ENCODE measurements around the gene GINS2.

Gene GINS2

GRCh38 chr16:85640254-85640558 is 48.5 kb downstream of the GINS2 start:
- DNase-seq (ENCODE audit: low spot score), result no peak

GRCh38 chr16:85639529-85640253 is 49.1 kb downstream of the GINS2 start:
- no peak for DNase-seq (ENCODE audit: low spot score)

GRCh38 chr16:85638695-85639409 is 49.9 kb downstream of the GINS2 start:
- DNase-seq (ENCODE audit: low spot score), result no peak

- no peak for DNase-seq (ENCODE audit: low spot score)
These were observed 50.7 kb downstream of the GINS2 start for GRCh38 chr16:85637808-85638647.

GRCh38 chr16:85637061-85637807 is 51.5 kb downstream of the GINS2 start:
- DNase-seq (ENCODE audit: low spot score), result no peak

DNA sequence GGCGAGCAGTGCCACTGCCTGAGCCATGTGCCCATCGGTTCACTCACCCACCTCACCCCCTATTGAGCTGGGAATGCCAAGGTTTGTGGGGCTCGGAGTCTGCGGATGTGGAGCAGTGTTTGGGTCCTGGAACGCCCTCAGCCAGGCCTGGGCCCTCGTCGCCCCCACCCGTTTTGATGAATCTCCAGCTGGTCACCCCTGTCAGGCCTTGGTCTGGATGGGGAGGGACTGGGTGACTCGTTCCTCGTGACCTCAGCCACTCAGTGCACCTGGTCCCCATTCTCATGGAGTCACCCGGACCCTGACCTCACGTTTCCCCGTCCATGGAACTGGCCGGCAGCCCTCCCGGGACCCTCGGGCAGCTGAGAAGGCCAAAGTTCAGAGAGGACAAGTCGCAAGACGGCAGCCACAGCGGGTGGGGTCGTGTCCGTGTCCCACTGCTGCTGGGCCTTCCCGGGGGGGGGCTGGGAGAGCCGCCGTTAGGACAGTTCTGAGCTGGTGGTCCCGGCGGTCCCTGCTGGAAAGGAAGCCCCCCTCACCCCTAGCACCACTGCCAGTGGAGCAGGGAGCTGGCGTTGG is 52.4 kb downstream of the GINS2 start:
- no peak for DNase-seq (ENCODE audit: low spot score)

GRCh38 chr16:85635545-85636140 is 53.1 kb downstream of the GINS2 start:
- no peak for DNase-seq (ENCODE audit: low spot score)

- DNase-seq (ENCODE audit: low spot score), result no peak
These were observed 53.8 kb downstream of the GINS2 start for GRCh38 chr16:85634747-85635544.

GRCh38 chr16:85633888-85634287 is 54.9 kb downstream of the GINS2 start:
- no peak for DNase-seq (ENCODE audit: low spot score)

DNA sequence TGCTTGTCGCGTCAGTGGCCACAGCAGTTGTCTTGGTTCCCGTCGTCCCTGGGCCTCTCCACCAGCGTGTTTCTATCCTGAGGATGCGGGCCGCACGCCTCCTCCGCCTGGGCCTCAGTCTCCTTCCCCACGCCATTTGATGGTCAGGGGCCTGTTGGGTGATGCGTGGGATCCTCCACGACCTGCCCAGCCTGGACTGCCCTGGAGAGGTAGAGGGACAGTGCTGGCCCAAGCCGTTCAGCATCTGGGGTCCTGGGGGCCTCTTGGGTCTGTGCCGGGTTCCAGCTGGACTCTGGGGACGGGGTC is 55.4 kb downstream of the GINS2 start:
- DNase-seq (ENCODE audit: low spot score), result no peak

DNA sequence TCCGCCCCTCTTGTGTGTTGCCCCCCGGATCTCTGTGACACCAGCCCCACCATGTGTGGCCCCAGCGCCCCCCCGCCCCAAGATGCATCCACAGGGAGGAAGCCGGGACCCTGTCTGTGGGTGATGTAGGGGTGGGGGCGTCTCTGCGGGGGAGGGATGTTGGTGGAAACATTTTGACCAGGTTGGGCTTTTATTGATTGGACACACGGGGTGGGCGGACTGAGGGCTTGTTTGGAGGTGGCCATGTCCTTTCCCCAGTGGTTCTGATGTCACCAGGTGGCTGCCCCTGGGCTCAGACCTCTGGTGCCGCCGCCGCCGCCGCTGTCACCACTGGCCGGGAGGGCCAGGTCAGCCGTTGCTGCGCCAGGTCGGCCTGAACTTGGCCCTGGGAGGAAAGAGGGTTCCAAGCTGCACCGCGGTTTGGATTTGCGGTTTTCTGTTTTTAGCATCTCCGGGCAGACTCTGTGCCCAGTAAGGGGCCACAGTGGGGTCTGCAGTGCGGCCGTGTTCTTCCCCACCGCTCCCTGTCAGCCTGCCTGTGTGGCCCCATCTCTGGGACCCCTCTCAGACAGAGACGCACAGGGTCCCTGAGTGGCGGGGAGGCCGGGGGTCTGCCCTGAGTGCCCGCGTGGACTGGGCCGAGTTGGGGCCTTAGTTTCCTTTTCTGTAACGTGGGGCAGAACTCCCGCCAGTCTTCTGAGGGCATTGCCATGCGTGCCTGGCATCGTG is 55.9 kb downstream of the GINS2 start:
- DNase-seq (ENCODE audit: low spot score), result no peak

GRCh38 chr16:85631802-85632393 is 56.9 kb downstream of the GINS2 start:
- no peak for DNase-seq (ENCODE audit: low spot score)

DNA sequence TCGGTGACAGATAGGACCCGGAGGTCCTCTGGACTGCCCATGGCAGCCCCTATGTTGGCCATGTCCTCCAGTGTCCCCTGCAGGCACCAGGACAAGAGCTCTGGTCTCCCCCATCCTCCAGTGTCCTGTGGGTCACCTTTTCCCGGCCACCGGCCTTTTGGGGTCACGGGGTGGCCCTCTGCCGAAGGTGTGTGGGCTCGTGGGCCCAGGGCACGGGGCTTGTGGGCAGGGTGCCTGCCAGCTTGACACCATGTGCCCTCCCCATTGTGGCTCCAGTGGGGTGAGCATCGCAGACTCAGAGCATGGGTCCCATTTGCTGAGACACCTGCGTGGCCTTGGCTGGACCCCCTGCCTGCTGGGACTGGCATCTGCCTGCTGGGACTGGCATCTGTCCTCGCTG is 57.5 kb downstream of the GINS2 start:
- no peak for DNase-seq (ENCODE audit: low spot score)

- DNase-seq (ENCODE audit: low spot score), result no peak
These were observed 58.9 kb downstream of the GINS2 start for GRCh38 chr16:85629853-85630252.

- no peak for DNase-seq (ENCODE audit: low spot score)
These were observed 59.4 kb downstream of the GINS2 start for GRCh38 chr16:85629326-85629725.

DNA sequence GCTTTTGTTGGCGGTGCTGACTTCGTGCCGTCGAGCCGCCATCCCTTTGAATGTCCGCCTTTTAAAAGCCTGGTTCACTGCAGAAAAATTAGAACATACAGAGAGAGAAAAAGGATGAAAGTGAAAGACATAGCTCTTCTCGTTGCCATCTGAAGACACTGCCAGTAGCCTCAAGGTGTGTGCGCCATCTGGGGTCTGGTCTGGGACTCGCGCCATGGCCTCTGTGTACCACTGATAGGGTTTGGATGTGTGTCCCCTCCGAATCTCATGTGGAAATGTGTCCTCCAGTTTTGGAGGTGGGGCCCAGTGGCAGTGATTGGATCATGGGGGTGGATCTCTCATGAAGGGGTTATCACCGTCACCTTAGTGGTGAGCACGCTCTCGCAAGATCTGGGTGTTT is 60.1 kb downstream of the GINS2 start:
- no peak for DNase-seq (ENCODE audit: low spot score)

GRCh38 chr16:85628265-85628556 is 60.5 kb downstream of the GINS2 start:
- DNase-seq (ENCODE audit: low spot score), result no peak

DNA sequence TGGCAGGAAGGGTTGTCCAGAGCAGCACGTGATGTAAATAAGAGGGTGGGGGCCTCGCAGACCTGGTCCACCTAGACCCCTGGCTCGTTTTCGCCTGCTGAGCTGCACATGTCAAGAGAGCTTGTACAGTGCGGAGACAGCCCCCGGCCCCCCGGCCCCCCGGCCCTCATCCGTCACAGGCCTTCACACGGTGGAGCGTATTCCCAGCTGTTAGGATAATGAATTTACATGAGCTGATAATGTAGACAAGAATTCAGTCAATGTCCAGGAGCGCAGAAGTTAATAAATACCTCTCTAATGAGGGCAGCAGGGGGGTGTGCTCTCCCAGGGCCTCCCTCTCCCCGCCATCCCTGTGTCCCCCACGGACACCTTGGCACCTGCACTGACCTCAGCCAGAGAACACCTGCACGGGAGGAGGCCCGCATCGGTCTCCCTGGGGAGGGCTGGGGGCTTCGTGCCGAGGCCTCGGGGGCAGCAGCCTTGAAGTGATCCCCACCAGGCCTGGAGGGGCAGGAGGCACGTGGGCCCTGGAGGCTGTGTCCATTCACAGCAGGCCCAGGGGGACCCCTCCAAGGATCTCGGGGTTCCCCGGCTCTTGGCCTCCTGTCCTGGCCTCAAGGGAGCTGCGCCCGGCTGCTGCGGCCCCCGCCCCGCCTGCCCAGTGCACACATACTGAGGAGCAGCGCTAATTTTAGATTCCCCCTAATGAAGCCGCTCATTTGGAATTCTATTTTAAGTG is 61.1 kb downstream of the GINS2 start:
- no peak for DNase-seq (ENCODE audit: low spot score)

DNA sequence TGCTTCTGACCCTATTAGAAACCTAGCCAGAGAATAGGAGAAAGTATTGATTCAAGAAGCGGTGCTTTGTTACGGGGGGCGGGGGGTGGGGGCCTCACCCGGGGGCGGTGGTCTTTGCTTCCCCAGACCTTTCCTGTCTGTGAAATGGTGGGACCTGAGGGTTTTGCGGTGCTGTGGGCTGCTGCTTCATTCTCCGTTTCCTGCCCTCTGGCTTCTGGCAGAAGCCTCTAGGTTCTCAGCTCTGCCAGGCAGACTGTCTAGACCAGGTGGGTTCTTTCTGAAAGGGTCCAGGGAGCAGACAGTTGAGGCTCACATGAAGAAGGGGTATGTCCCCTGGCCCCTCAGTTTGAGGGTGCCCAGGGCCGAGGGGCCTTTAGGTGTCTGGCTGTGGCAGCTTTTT is 61.7 kb downstream of the GINS2 start:
- DNase-seq (ENCODE audit: low spot score), result no peak
